Sigmoid colon (tissue), 7 donors: ENCODE results near the gene AMH. TPM values are rescaled to one million over a fixed set of nuclear protein-coding genes. Genes with fewer than 3 reads are reported as not detected.

Experiments
- DNase-seq: peaks from one replicate; pipeline ENCODE4 v3.0.0-alpha.2; 2019
- H3K27ac ChIP-seq, 4 donors: fragments of 200-600 bp; sonication (generic); one replicate each; pipeline ENCODE4 v1.5.1; 2016 to 2019; ENCODE audit warnings: mild to moderate bottlenecking in 1 of 4
- H3K27me3 ChIP-seq, 3 donors: fragments of 200-600 bp; sonication (generic); one replicate each; pipeline ENCODE4 v1.5.1; 2019; ENCODE audit warnings: mild to moderate bottlenecking in 1 of 3
- H3K36me3 ChIP-seq, 4 donors: fragments of 200-600 bp; sonication (generic); one replicate each; pipeline ENCODE4 v1.5.1; 2016 to 2019
- H3K4me1 ChIP-seq, 4 donors: fragments of 200-600 bp; sonication (generic); one replicate each; pipeline ENCODE4 v1.5.1; 2017 to 2019
- H3K4me3 ChIP-seq, 4 donors: fragments of 200-600 bp; sonication (generic); one replicate each; pipeline ENCODE4 v1.5.1; 2017 to 2019; ENCODE audit warnings: mild to moderate bottlenecking in 2 of 4, moderate library complexity in 1 of 4
- H3K9me3 ChIP-seq, 4 donors: fragments of 200-600 bp in 3 of 4; sonication (generic) in 3 of 4; one replicate each; pipeline versions ENCODE4 v1.5.1 to v1.6.1; 2013 to 2019
- CTCF ChIP-seq, 4 experiments: fragments of 450-650 bp in 3 of 4; fragments of 200-600 bp in 1 of 4; IDR thresholded peaks; one replicate each; pipeline ENCODE4 v1.5.1; 2016 to 2019; ENCODE audit warnings: antibody characterized with exemption in 4 of 4, mild to moderate bottlenecking in 3 of 4, moderate library complexity in 2 of 4
- EP300 ChIP-seq, 4 donors: sonication (generic); formaldehyde crosslinking; IDR thresholded peaks; one replicate each; pipeline ENCODE4 v1.6.1; 2017; ENCODE audit warnings: antibody characterized with exemption in 4 of 4
- POLR2A ChIP-seq, 2 donors: fragments of 450-650 bp; IDR thresholded peaks; one replicate each; pipeline ENCODE4 v1.6.1; 2016; ENCODE audit warnings: antibody characterized with exemption in 2 of 2, mild to moderate bottlenecking in 2 of 2, moderate library complexity in 2 of 2
- POLR2AphosphoS5 ChIP-seq, 4 donors: sonication (generic); formaldehyde crosslinking; IDR thresholded peaks; one replicate each; pipeline ENCODE4 v1.6.1; 2017; ENCODE audit warnings: antibody characterized with exemption in 4 of 4
- WGBS, 2 donors: extraction: QIAGEN DNeasy Blood & Tissue Kit; methylation state at CpG; one replicate each; pipeline ENCODE4 v1.1.7; 2013; 5-methylcytosine and 5-hydroxymethylcytosine counted together
- intact Hi-C: fragments of 100-400 bp; cut with DNase I; formaldehyde crosslinking; loops from one replicate; pipeline ENCODE4 v1.15.1; 2023
- polyA plus RNA-seq, 3 donors: library from polyadenylated mRNA; stranded (reverse); fragments of 200-250 nt; gene quantifications; one replicate each; pipeline ENCODE4 v1.2.3, GENCODE V29; 2013
- small RNA-seq, 3 donors: library from RNA; depleted of rRNA; stranded (forward); fragments of <200 nt; gene quantifications; one replicate each; pipeline ENCODE3, GENCODE V24; 2016
- total RNA-seq, 4 donors: library from RNA; depleted of rRNA; stranded (reverse); fragments of >200 nt; gene quantifications; one replicate each; pipeline ENCODE4 v1.1.0, GENCODE V29; 2016
- donor health status: healthy with polysubstance abuse.
- donor health status: Bipolar disorder and iron deficiency.
- donor health status: healthy.

AMH gene
- total and polyA plus RNA-seq, 7 donors, result 0.69 to 3.3 (median 1.8) TPM; not detected in 2

GRCh38 chr19:2291185-2291751, 42.1 kb downstream of the AMH start:
- peaks cover 30 to 49% (median 44%) of the 10 kb centered on the region in 3 donors for H3K27me3 ChIP-seq
- peaks cover 0 to 52% (median 46%) of the 10 kb centered on the region in 4 donors for H3K4me1 ChIP-seq
- intact Hi-C loops, result no loop called here
- no peaks in the 10 kb centered on the region for H3K36me3 ChIP-seq
- no peak for DNase-seq
- no peak for TF ChIP-seq EP300 (IDR thresholded peaks at IDR 0.05)
- no peak for TF ChIP-seq POLR2AphosphoS5 (IDR thresholded peaks at IDR 0.05)
- no peak overlapping the region for H3K27ac ChIP-seq
- WGBS, 2 donors, result 9 to 37% methylated on average over 67 of the region's 67 CpGs
- no peaks in the 10 kb centered on the region for H3K9me3 ChIP-seq
- peak overlapping the region in 3 of 4 donors; percentile 28 to 46 (median 40) for H3K4me3 ChIP-seq

DNA sequence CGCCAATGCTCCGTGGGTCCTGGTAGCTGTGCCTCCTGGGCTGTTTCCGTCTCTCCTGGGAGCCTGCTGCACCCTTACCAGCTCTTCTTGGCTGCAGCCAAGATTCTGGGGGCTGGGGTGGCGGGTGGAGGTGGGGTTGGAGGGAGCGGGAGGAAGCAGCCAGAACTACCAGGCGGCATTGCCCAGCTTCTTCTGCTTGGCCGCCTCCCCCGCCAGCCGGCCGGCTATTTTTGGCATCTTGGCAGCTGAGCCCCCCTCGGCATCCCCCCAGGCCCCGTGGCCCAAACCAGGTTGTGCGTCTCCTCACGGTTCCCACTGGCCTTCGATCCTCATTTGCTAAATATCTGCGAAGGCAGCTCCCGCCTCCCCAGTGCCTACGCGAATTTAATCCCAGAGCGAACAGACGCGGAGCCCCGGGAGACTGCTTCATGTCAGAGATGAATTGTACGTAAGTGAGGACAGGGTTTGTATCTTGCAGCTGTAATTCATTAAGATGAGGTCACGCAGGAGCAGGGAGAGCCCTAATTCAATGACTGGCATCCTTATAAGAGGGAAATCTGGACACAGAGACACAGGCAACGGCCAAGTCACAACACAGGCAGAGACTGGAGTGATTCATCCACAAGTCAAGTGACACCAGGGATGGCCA, 45.7 kb downstream of the AMH start:
- Histone ChIP-seq H3K4me1 (peaks cover 0 to 46% (median 40%) of the 10 kb centered on the region in 4 donors), H3K27ac (peak overlapping the region; percentile 18 to 81 (median 77)), H3K4me3 (peak overlapping the region in 3 of 4 donors; percentile 14 to 33 (median 26)), H3K9me3 (no peaks in the 10 kb centered on the region), H3K27me3 (peaks cover 21 to 34% (median 30%) of the 10 kb centered on the region in 3 donors), H3K36me3 (no peaks in the 10 kb centered on the region)
- 28 to 47% methylated on average over 26 of the region's 26 CpGs for WGBS, 2 donors
- peak; percentile 84 for DNase-seq
- TF ChIP-seq POLR2A (IDR thresholded peaks at IDR 0.05) (no peak), CTCF (IDR thresholded peaks at IDR 0.05) (no peak), EP300 (IDR thresholded peaks at IDR 0.05) (peak in 3 of 4 donors; percentile 40 to 84 (median 68)), POLR2AphosphoS5 (IDR thresholded peaks at IDR 0.05) (peak; percentile 72 to 90 (median 80))
- intact Hi-C loops, result loop anchor here (2.0 kb wide), 1 partner anchor 24 kb away; no protein-coding TSS in a partner anchor

GRCh38 chr19:2296141-2296540, 47.0 kb downstream of the AMH start:
- peaks cover 0 to 33% (median 27%) of the 10 kb centered on the region in 4 donors for H3K4me1 ChIP-seq
- no peaks in the 10 kb centered on the region for H3K36me3 ChIP-seq
- H3K27me3 ChIP-seq, result peaks cover 8 to 24% (median 17%) of the 10 kb centered on the region in 3 donors
- TF ChIP-seq EP300 (IDR thresholded peaks at IDR 0.05) (no peak), POLR2A (IDR thresholded peaks at IDR 0.05) (no peak), POLR2AphosphoS5 (IDR thresholded peaks at IDR 0.05) (no peak), CTCF (IDR thresholded peaks at IDR 0.05) (no peak)
- DNase-seq, result no peak
- H3K4me3 ChIP-seq, result no peak overlapping the region
- 55 to 83% methylated on average over 16 of the region's 16 CpGs for WGBS, 2 donors
- intact Hi-C loops, result no loop called here
- H3K9me3 ChIP-seq, result no peaks in the 10 kb centered on the region
- H3K27ac ChIP-seq, result no peak overlapping the region

GRCh38 chr19:2300533-2300932, 51.4 kb downstream of the AMH start:
- Histone ChIP-seq H3K9me3 (no peaks in the 10 kb centered on the region), H3K4me3 (no peak overlapping the region), H3K27me3 (peaks cover 4 to 39% (median 20%) of the 10 kb centered on the region in 3 donors), H3K4me1 (peaks cover 0 to 13% (median 10%) of the 10 kb centered on the region in 4 donors), H3K27ac (no peak overlapping the region), H3K36me3 (no peaks in the 10 kb centered on the region)
- 59 to 75% methylated on average over 17 of the region's 17 CpGs for whole genome bisulfite sequencing, 2 donors
- DNase-seq, result no peak
- intact Hi-C loops, result no loop called here
- TF ChIP-seq EP300 (IDR thresholded peaks at IDR 0.05), result no peak

Small RNA genes within 50 kb of the gene (small RNA-seq; reads per million reads assigned to genes)
- 0 to 0.32 (median 0.12) reads per million in 3 donors for gene MIR1227

Other genes starting within 250 kb of the AMH start
- 10 to 100 TPM; 43.8 to 82.8 (median 50.3) TPM for gene BTBD2, start 233.6 kb upstream of the AMH start, total RNA-seq
- 10 to 100 TPM; 31.9 to 58.7 (median 46.2) TPM for gene BTBD2, start 233.6 kb upstream of the AMH start, polyA plus RNA-seq
- gene MKNK2, start 198.1 kb upstream of the AMH start, total RNA-seq, result 100 to 1,000 TPM in 3 of 4 donors, 10 to 100 TPM in 1; 83.1 to 124 (median 107) TPM
- 100 to 1,000 TPM; 121 to 157 (median 129) TPM for gene MKNK2, start 198.1 kb upstream of the AMH start, polyA plus RNA-seq
- 10 to 100 TPM; 25.7 to 65.4 (median 32.0) TPM for gene MOB3A, start 153.0 kb upstream of the AMH start, total RNA-seq
- gene MOB3A, start 153.0 kb upstream of the AMH start, polyA plus RNA-seq, result 10 to 100 TPM; 14.4 to 36.1 (median 14.6) TPM
- 1 to 10 TPM; 2.3 to 6.0 (median 4.6) TPM for gene IZUMO4, start 152.4 kb upstream of the AMH start, total RNA-seq
- 1 to 10 TPM; 2.4 to 8.5 (median 3.5) TPM for gene IZUMO4, start 152.4 kb upstream of the AMH start, polyA plus RNA-seq
- 10 to 100 TPM; 43.1 to 83.1 (median 51.2) TPM for gene AP3D1, start 97.8 kb upstream of the AMH start, total RNA-seq
- 100 to 1,000 TPM in 1 of 3 donors, 10 to 100 TPM in 2; 47.4 to 127 (median 72.6) TPM for gene AP3D1, start 97.8 kb upstream of the AMH start, polyA plus RNA-seq
- 1 to 10 TPM; 4.6 to 8.0 (median 6.3) TPM for gene DOT1L, start 85.4 kb upstream of the AMH start, total RNA-seq
- gene DOT1L, start 85.4 kb upstream of the AMH start, polyA plus RNA-seq, result 10 to 100 TPM in 2 of 3 donors, 1 to 10 TPM in 1; 6.9 to 26.0 (median 12.6) TPM
- gene PLEKHJ1, start 13.0 kb upstream of the AMH start, total RNA-seq, result 10 to 100 TPM; 40.7 to 57.3 (median 42.8) TPM
- gene PLEKHJ1, start 13.0 kb upstream of the AMH start, polyA plus RNA-seq, result 100 to 1,000 TPM; 228 to 255 (median 247) TPM
- 10 to 100 TPM; 17.5 to 59.8 (median 24.4) TPM for gene SF3A2, start 12.5 kb upstream of the AMH start, total RNA-seq
- 10 to 100 TPM; 16.9 to 61.3 (median 26.4) TPM for gene SF3A2, start 12.5 kb upstream of the AMH start, polyA plus RNA-seq
- under 1 TPM in 1 of 4 donors, not detected in 3; 0.36 TPM for gene JSRP1, start 7.1 kb downstream of the AMH start, total RNA-seq
- 1 to 10 TPM in 2 of 3 donors, not detected in 1; 1.0 to 1.6 TPM for gene JSRP1, start 7.1 kb downstream of the AMH start, polyA plus RNA-seq
- gene PEAK3, start 32.9 kb downstream of the AMH start, total RNA-seq, result under 1 TPM; 0.41 to 0.82 (median 0.63) TPM
- under 1 TPM; under 0.01 to 0.74 (median 0.46) TPM for gene PEAK3, start 32.9 kb downstream of the AMH start, polyA plus RNA-seq
- gene LINGO3, start 58.8 kb downstream of the AMH start, total RNA-seq, result under 1 TPM in 1 of 4 donors, not detected in 3; 0.14 TPM
- under 1 TPM in 1 of 3 donors, not detected in 2; 0.70 TPM for gene LINGO3, start 58.8 kb downstream of the AMH start, polyA plus RNA-seq
- gene LSM7, start 79.3 kb downstream of the AMH start, total RNA-seq, result 100 to 1,000 TPM in 2 of 4 donors, 10 to 100 TPM in 2; 51.5 to 139 (median 100) TPM
- 100 to 1,000 TPM; 234 to 427 (median 235) TPM for gene LSM7, start 79.3 kb downstream of the AMH start, polyA plus RNA-seq
- gene SPPL2B, start 79.4 kb downstream of the AMH start, total RNA-seq, result 10 to 100 TPM; 14.6 to 47.4 (median 24.0) TPM
- gene SPPL2B, start 79.4 kb downstream of the AMH start, polyA plus RNA-seq, result 100 to 1,000 TPM in 1 of 3 donors, 10 to 100 TPM in 1, 1 to 10 TPM in 1; 6.0 to 145 (median 12.0) TPM
- gene TMPRSS9, start 110.9 kb downstream of the AMH start, total RNA-seq, result under 1 TPM in 3 of 4 donors, not detected in 1; 0.16 to 0.68 (median 0.28) TPM
- under 1 TPM in 1 of 3 donors, not detected in 2; 0.26 TPM for gene TMPRSS9, start 110.9 kb downstream of the AMH start, polyA plus RNA-seq
- gene TIMM13, start 178.3 kb downstream of the AMH start, total RNA-seq, result 10 to 100 TPM; 23.6 to 29.3 (median 26.3) TPM
- 100 to 1,000 TPM in 2 of 3 donors, 10 to 100 TPM in 1; 92.2 to 135 (median 101) TPM for gene TIMM13, start 178.3 kb downstream of the AMH start, polyA plus RNA-seq
- 10 to 100 TPM in 3 of 4 donors, 1 to 10 TPM in 1; 7.4 to 19.7 (median 12.6) TPM for gene LMNB2, start 207.6 kb downstream of the AMH start, total RNA-seq
- 10 to 100 TPM; 15.0 to 74.4 (median 20.3) TPM for gene LMNB2, start 207.6 kb downstream of the AMH start, polyA plus RNA-seq
- gene GADD45B, start 226.8 kb downstream of the AMH start, total RNA-seq, result 100 to 1,000 TPM in 2 of 4 donors, 10 to 100 TPM in 2; 82.0 to 708 (median 108) TPM
- 10 to 100 TPM; 25.0 to 56.3 (median 54.7) TPM for gene GADD45B, start 226.8 kb downstream of the AMH start, polyA plus RNA-seq